Endodermal cell (in vitro differentiated cells): ENCODE data around the gene HAUS8. TPM values are rescaled to one million over a fixed set of nuclear protein-coding genes. Genes with fewer than 3 reads are reported as not detected.

Experiments used
- DNase-seq: peaks from one replicate; pipeline ENCODE4 v3.0.0-alpha.2; 2017
- H3K27ac ChIP-seq: 2 replicates; pipeline ENCODE4 v1.5.1; 2013; ENCODE audit warnings: mild to moderate bottlenecking, low read depth, low read length, moderate library complexity
- H3K27me3 ChIP-seq: 2 replicates; pipeline ENCODE4 v1.6.1; 2013; ENCODE audit warnings: mild to moderate bottlenecking, low read length, moderate library complexity; ENCODE audit not compliant: insufficient read depth, control insufficient read depth, poor library complexity, severe bottlenecking
- H3K36me3 ChIP-seq: 2 replicates; pipeline ENCODE4 v1.7.0; 2013; ENCODE audit warnings: mild to moderate bottlenecking, low read length, moderate library complexity; ENCODE audit not compliant: control insufficient read depth, insufficient read depth
- H3K4me1 ChIP-seq: one replicate; pipeline ENCODE4 v1.7.0; 2013; ENCODE audit warnings: low read length; ENCODE audit not compliant: control insufficient read depth, insufficient read depth
- H3K4me3 ChIP-seq: 2 replicates; pipeline ENCODE4 v1.5.1; 2013; ENCODE audit warnings: mild to moderate bottlenecking, low read length, moderate library complexity
- H3K9ac ChIP-seq: 2 replicates; pipeline ENCODE4 v1.6.1; 2013; ENCODE audit warnings: mild to moderate bottlenecking, low read length, moderate library complexity; ENCODE audit not compliant: poor library complexity, severe bottlenecking; ENCODE audit errors: extremely low read depth
- H3K9me3 ChIP-seq: 2 replicates; pipeline ENCODE4 v1.6.1; 2013; ENCODE audit warnings: mild to moderate bottlenecking, low read length, moderate library complexity; ENCODE audit not compliant: control insufficient read depth
- H3K27ac Mint-ChIP-seq: 2 replicates; pipeline ENCODE4 v1.8.0; 2020; ENCODE audit warnings: mixed read lengths
- H3K27me3 Mint-ChIP-seq: 2 replicates; pipeline ENCODE4 v1.8.0; 2021; ENCODE audit warnings: mild to moderate bottlenecking, mixed read lengths; ENCODE audit not compliant: insufficient read depth
- H3K36me3 Mint-ChIP-seq: 2 replicates; pipeline ENCODE4 v1.8.0; 2020; ENCODE audit warnings: low read depth, mixed read lengths
- H3K4me1 Mint-ChIP-seq: 2 replicates; pipeline ENCODE4 v1.8.0; 2020; ENCODE audit warnings: mixed read lengths
- H3K4me3 Mint-ChIP-seq: 2 replicates; pipeline ENCODE4 v1.8.0; 2020; ENCODE audit warnings: mild to moderate bottlenecking, moderate library complexity, mixed read lengths
- H3K9me3 Mint-ChIP-seq: 2 replicates; pipeline ENCODE4 v1.8.0; 2020; ENCODE audit warnings: mild to moderate bottlenecking, mixed read lengths
- CTCF ChIP-seq: fragments of 200-600 bp; sonication (generic); conservative IDR thresholded peaks from 2 replicates; pipeline ENCODE4 v1.5.0; 2021; ENCODE audit warnings: antibody characterized with exemption, mild to moderate bottlenecking
- whole genome bisulfite sequencing, 2 experiments: methylation state at CpG; one replicate each; pipeline versions ENCODE4 v1.1.5 to v1.1.7; 2013; ENCODE audit warnings: missing lambda C conversion rate in 2 of 2, mixed read lengths in 1 of 2; ENCODE audit not compliant: insufficient coverage in 1 of 2, insufficient read length in 1 of 2; 5-methylcytosine and 5-hydroxymethylcytosine counted together
- total RNA-seq, 2 donors: library from RNA; stranded (reverse); fragmentation: NEBNext Ultra II Directional in 1 of 2; extraction: Animal tissue kit (Norgen Biotek cat#: 25700) in 1 of 2; gene quantifications; 2 replicates in 1 of 2; 3 replicates in 1 of 2; pipeline ENCODE4 v1.2.1, GENCODE V29; 2021

Gene HAUS8
- total RNA-seq, 2 donors from 2014 or later = 19.4 to 19.9 TPM

DNA sequence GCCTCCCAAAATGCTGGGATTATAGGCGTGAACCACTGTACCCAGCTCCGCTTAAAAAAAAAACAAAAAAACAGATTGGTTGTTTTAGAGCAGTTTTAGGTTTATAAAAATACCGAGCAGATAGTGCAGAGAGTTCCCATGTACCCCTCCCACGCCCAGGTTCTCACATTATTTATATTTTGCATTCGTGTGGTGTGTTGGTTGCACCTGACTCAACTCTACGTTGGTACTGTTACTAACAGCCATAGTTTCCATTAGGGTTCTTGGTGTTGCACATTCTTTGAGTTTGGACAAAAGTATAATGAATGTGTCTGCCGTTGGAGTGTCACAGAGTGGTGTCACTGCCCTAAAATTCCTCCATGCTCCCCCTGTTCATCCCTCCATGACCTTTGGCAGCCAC is 29.4 kb upstream of the HAUS8 start:
- peaks cover 17% of the 10 kb centered on the region for H3K9me3 ChIP-seq
- peaks cover 27% of the 10 kb centered on the region for H3K36me3 ChIP-seq
- Mint-ChIP-seq H3K27ac (no peak overlapping the region), H3K4me1 (peaks cover 5% of the 10 kb centered on the region), H3K27me3 (no peaks in the 10 kb centered on the region), H3K36me3 (peaks cover 51% of the 10 kb centered on the region), H3K9me3 (peaks cover 15% of the 10 kb centered on the region), H3K4me3 (no peak overlapping the region)
- H3K4me1 ChIP-seq = no peaks in the 10 kb centered on the region
- no peak overlapping the region for H3K4me3 ChIP-seq
- no peak for TF ChIP-seq CTCF
- H3K9ac ChIP-seq = no peak overlapping the region
- no peak overlapping the region for H3K27ac ChIP-seq
- no peaks in the 10 kb centered on the region for H3K27me3 ChIP-seq
- DNase-seq = no peak
- 89 to 94% methylated on average over 5 to 7 of the region's 7 CpGs for WGBS, 2 experiments

DNA sequence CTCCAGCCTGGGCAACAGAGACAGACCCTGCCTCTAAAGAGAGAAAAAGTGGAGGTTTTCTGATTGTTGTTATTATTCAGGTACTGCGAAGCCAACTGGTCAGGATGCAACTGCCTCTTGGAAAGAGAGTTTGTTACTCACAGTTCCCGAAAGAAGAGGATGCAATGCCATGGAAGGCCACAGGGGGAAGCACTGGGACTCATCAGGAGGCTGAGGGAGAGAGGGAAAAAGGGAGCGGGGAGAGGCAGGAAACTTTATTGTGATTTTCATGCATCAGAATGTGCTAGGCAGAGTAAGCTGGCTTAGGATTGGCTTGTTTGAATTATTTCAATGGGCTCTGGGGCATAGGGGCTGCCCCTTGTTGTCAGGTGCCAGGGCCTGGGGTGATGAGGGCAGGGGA is 27.9 kb upstream of the HAUS8 start:
- no peaks in the 10 kb centered on the region for H3K27me3 ChIP-seq
- peaks cover 15% of the 10 kb centered on the region for H3K9me3 Mint-ChIP-seq
- H3K9ac ChIP-seq = no peak overlapping the region
- 83 to 98% methylated on average over 3 of the region's 3 CpGs for WGBS, 2 experiments
- H3K4me1 Mint-ChIP-seq = peaks cover 3% of the 10 kb centered on the region
- H3K36me3 ChIP-seq = peaks cover 31% of the 10 kb centered on the region
- peaks cover 17% of the 10 kb centered on the region for H3K9me3 ChIP-seq
- no peak overlapping the region for H3K27ac ChIP-seq
- no peak overlapping the region for H3K4me3 Mint-ChIP-seq
- peak overlapping the region; percentile 72 for H3K27ac Mint-ChIP-seq
- TF ChIP-seq CTCF = peak; percentile 74
- H3K36me3 Mint-ChIP-seq = peaks cover 52% of the 10 kb centered on the region
- no peak overlapping the region for H3K4me3 ChIP-seq
- peak; percentile 87 for DNase-seq
- H3K27me3 Mint-ChIP-seq = no peaks in the 10 kb centered on the region
- no peaks in the 10 kb centered on the region for H3K4me1 ChIP-seq

DNA sequence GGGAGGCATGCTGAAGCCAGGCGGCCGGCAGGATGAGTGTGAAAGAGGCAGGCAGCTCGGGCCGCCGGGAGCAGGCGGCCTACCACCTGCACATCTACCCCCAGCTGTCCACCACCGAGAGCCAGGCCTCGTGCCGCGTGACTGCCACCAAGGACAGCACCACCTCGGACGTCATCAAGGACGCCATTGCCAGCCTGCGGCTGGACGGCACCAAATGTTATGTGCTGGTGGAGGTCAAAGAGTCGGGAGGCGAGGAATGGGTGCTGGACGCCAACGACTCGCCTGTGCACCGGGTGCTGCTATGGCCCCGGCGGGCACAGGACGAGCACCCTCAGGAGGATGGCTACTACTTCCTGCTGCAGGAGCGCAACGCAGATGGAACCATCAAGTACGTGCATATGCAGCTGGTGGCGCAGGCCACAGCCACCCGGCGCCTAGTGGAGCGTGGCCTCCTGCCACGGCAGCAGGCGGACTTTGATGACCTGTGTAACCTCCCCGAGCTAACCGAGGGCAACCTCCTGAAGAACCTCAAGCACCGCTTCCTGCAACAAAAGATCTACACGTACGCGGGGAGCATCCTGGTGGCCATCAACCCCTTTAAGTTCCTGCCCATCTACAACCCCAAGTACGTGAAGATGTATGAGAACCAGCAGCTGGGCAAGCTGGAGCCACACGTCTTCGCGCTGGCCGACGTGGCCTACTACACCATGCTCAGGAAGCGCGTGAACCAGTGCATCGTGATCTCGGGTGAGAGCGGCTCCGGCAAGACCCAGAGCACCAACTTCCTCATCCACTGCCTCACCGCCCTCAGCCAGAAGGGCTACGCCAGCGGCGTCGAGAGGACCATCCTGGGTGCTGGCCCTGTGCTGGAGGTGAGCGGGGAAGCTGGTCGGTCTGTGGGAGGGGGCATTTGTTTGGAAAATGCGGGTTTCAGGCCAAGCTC is 26.7 kb upstream of the HAUS8 start:
- Mint-ChIP-seq H3K4me1 (peaks cover 2% of the 10 kb centered on the region), H3K9me3 (peaks cover 15% of the 10 kb centered on the region), H3K27ac (no peak overlapping the region), H3K27me3 (no peaks in the 10 kb centered on the region), H3K36me3 (peaks cover 51% of the 10 kb centered on the region), H3K4me3 (no peak overlapping the region)
- H3K36me3 ChIP-seq = peaks cover 31% of the 10 kb centered on the region
- H3K27me3 ChIP-seq = no peaks in the 10 kb centered on the region
- no peaks in the 10 kb centered on the region for H3K4me1 ChIP-seq
- DNase-seq = no peak
- 96 to 99% methylated on average over 45 to 59 of the region's 59 CpGs for WGBS, 2 experiments
- no peak overlapping the region for H3K27ac ChIP-seq
- H3K4me3 ChIP-seq = no peak overlapping the region
- peaks cover 17% of the 10 kb centered on the region for H3K9me3 ChIP-seq
- no peak overlapping the region for H3K9ac ChIP-seq
- TF ChIP-seq CTCF = no peak
